Fibroblast of pulmonary artery (primary cell): ENCODE data around the gene SIL1.
"Not testable (repeated sequence)": the region's sequence is repeated elsewhere in the genome, so short reads cannot be mapped to it uniquely, and the experiment has no call there.

Source experiments
- DNase-seq: peaks from one replicate; pipeline ENCODE4 v3.0.0-alpha.2; 2010; ENCODE audit warnings: low read depth
- H3K4me3 ChIP-seq: replicated peaks from 2 replicates; pipeline ENCODE4 v1.5.1; 2011; ENCODE audit warnings: low read depth, mild to moderate bottlenecking, control low read depth, low read length, moderate library complexity
- TF ChIP-seq, protein P1 (sequence below): IDR thresholded peaks from 2 replicates; pipeline ENCODE4 v1.5.1; 2011; ENCODE audit warnings: mild to moderate bottlenecking, control low read depth, low read length, inconsistent platforms; ENCODE audit errors: missing control alignments

Gene SIL1

GRCh38 chr5:139171779-139172404, 26.3 kb downstream of the SIL1 start:
- no peak for DNase-seq
- TF ChIP-seq, protein P1, sequence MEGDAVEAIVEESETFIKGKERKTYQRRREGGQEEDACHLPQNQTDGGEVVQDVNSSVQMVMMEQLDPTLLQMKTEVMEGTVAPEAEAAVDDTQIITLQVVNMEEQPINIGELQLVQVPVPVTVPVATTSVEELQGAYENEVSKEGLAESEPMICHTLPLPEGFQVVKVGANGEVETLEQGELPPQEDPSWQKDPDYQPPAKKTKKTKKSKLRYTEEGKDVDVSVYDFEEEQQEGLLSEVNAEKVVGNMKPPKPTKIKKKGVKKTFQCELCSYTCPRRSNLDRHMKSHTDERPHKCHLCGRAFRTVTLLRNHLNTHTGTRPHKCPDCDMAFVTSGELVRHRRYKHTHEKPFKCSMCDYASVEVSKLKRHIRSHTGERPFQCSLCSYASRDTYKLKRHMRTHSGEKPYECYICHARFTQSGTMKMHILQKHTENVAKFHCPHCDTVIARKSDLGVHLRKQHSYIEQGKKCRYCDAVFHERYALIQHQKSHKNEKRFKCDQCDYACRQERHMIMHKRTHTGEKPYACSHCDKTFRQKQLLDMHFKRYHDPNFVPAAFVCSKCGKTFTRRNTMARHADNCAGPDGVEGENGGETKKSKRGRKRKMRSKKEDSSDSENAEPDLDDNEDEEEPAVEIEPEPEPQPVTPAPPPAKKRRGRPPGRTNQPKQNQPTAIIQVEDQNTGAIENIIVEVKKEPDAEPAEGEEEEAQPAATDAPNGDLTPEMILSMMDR = no peak
- H3K4me3 ChIP-seq = no peak overlapping the region

DNA sequence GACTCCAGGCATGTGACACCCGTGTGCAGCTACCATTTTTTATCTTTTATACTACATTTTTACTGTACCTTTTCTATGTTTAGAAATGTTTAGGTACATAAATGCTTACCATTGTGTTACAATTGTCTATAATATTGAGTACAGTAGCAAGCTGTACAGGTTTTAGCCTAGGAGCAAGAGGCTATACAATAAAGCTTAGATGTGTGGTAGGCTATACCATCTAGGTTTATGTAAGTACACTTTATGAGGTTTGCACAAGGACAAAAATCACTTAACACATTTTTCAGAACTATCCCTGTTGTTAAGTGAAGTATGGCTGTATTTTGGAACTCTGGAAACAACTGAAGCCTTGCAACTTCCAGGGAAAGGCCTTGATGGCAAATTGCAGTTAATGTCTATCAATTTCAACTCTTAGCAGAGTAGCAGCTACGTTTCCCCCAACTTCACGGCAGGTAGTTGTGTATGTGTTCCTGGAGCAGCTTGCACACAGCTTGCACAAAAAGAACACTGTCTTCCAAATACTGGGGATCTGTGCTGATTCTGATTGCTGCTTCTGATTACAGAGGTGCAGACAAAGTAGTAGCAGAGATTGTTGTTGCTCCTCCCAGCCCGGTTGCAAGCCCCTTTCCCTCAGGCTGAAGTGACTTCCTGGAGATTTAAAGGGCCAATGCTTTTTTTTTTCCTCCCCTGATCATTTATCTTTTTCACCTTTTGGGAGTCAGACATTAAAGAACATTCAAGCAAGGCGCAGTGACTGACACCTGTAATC, 30.0 kb downstream of the SIL1 start:
- no peak overlapping the region for H3K4me3 ChIP-seq
- TF ChIP-seq, protein P1 = no peak
- DNase-seq = no peak

DNA sequence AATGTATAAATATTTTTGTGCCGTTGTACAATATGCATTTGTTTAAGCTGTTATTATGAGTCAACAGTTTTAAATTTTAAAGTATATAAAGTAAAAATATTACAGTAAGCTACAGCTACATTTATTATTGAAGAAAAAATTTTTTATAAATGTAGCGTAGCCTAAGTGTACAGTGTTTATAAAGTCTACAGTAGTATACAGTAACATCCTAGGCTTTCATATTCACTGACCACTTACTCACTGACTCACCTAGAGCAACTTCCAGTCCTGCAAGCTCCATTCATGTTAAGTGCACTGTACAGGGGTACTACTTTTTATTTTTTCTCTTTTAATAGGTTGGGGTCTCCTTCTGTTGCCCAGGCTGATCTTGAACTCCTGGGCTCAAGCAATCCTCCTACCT, 30.6 kb downstream of the SIL1 start:
- DNase-seq = no peak
- TF ChIP-seq, protein P1 = no peak
- no peak overlapping the region for H3K4me3 ChIP-seq

DNA sequence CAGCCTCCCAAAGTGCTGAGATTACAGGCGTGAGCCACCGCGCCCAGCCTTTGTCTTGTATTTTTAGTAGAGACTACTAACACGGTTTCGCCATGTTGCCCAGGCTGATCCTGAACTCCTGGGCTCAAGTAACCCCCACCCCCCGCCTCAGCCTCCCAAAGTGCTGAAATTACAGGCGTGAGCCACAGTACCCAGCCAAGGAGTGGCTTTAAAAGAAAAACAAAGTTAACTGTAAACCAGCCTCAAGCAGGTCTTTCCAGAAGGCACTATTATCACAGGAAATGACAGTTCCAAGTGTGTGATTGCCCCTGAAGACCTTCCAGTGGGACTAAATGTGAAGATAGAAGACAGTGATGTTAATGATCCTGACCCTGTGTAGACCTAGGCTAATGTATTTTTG, 31.1 kb downstream of the SIL1 start:
- TF ChIP-seq, protein P1 = no peak
- no peak overlapping the region for H3K4me3 ChIP-seq
- no peak for DNase-seq

DNA sequence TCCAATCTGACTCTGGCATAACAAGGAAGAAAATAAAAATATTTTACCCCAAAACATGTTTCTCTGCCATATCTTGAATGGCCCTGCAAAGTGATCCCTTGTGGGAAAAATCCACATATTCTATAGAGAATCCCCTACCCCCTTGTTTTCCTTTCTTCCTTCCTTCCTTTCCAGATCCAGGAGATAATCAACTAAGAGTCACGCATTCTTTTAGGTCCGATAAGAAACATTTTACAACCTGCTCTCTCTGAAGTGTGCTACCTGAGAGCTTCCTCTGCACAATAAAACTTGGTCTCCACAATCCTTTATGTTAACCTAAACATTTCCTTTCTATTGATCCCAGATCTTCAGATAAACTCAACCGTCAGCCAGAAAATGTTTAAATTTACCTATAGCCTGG, 33.3 kb downstream of the SIL1 start:
- not testable (repeated sequence) for DNase-seq, H3K4me3 ChIP-seq

DNA sequence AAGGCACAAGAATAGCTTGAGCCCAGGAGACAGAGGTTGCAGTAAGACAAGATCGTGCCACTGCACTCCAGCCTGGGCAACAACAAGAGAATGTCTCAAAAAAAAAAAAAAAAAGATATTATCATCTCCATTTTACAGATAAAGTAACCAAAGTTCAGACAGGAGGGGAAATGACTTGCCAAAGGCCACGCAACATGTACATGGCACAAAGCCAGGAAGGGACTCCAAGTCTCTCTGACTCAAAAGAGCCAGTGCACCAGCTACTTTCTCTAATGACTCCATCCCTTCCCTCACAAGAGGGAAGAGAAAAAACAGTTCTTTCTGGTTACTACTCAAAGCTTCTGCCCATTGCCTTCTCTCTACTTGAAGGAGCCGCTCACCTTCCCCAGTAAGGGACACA, 34.1 kb downstream of the SIL1 start:
- TF ChIP-seq, protein P1 = no peak
- no peak overlapping the region for H3K4me3 ChIP-seq
- DNase-seq = peak; percentile 63

DNA sequence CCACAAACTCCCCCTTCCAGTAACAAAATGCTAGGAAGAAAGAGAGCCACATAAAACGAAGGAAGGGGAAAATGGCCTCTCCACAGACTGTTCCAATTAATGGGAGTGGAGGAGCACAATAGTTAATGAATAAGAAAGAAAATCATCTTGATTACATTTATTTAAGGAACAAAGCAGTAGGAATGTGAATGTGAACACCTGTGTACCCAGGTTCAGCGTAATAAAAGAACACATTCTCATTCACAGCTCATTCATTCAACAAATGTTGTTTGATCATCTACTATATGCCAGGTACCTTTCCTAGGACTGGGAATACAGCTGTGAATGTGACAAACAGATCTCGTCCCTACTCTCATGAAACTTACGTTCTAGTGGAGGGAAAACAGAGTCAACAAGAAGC, 35.7 kb downstream of the SIL1 start:
- no peak for DNase-seq
- TF ChIP-seq, protein P1 = no peak
- H3K4me3 ChIP-seq = no peak overlapping the region
